Measurements from ENCODE around the gene IDI1. TPM values are rescaled to one million over a fixed set of nuclear protein-coding genes. Genes with fewer than 3 reads are reported as not detected.

IDI1 gene
- total RNA-seq = 60.9 TPM

- ATAC-seq (peak; percentile 97), DNase-seq (ENCODE audit: low spot score) (peak; percentile 98)
- intact Hi-C loops (cut with DNase I) = loop anchor here (10.0 kb wide), 1 partner anchor 534 kb away; no protein-coding TSS in a partner anchor
These were observed at the start of gene IDI1 for GRCh38 chr10:1048732-1049424. Gene IDI1, minus strand, starts transcription at chr10:1049119. Its CDS starts 116 bp downstream, at chr10:1049003.

- ATAC-seq (no peak), DNase-seq (ENCODE audit: low spot score) (peak; percentile 46)
These were observed 48.5 kb upstream of the IDI1 start for GRCh38 chr10:1097436-1097835.

GRCh38 chr10:1096287-1096889, 47.5 kb upstream of the IDI1 start:
- ATAC-seq (no peak), DNase-seq (ENCODE audit: low spot score) (peak; percentile 43)
- intact Hi-C loops (cut with DNase I) = no loop called here

More at GRCh38 chr10:1097436-1097835, 48.5 kb upstream of the IDI1 start:
- intact Hi-C loops (cut with DNase I) = no loop called here

GRCh38 chr10:1095498-1095897, 46.6 kb upstream of the IDI1 start:
- intact Hi-C loops (cut with DNase I) = no loop called here
- DNase-seq (ENCODE audit: low spot score) (peak; percentile 36), ATAC-seq (no peak)

- ATAC-seq (no peak), DNase-seq (ENCODE audit: low spot score) (peak; percentile 30)
- intact Hi-C loops (cut with DNase I) = no loop called here
These were observed 45.5 kb upstream of the IDI1 start for GRCh38 chr10:1094112-1095057.

- DNase-seq (ENCODE audit: low spot score) (no peak), ATAC-seq (no peak)
- intact Hi-C loops (cut with DNase I) = no loop called here
These were observed 44.8 kb upstream of the IDI1 start for GRCh38 chr10:1093696-1094095.

- no peak for DNase-seq (ENCODE audit: low spot score)
- intact Hi-C loops (cut with DNase I) = no loop called here
- no peak for ATAC-seq
These were observed 41.8 kb upstream of the IDI1 start for GRCh38 chr10:1090696-1091095.

GRCh38 chr10:1089017-1089689, 40.2 kb upstream of the IDI1 start:
- ATAC-seq (no peak), DNase-seq (ENCODE audit: low spot score) (no peak)
- intact Hi-C loops (cut with DNase I) = no loop called here

GRCh38 chr10:1086787-1087186, 37.9 kb upstream of the IDI1 start:
- ATAC-seq (no peak), DNase-seq (ENCODE audit: low spot score) (no peak)
- intact Hi-C loops (cut with DNase I) = no loop called here

- no peak for DNase-seq (ENCODE audit: low spot score)
These were observed 36.3 kb upstream of the IDI1 start for GRCh38 chr10:1085258-1085657.

GRCh38 chr10:1084011-1084950, 35.4 kb upstream of the IDI1 start:
- DNase-seq (ENCODE audit: low spot score) (no peak), ATAC-seq (no peak)
- intact Hi-C loops (cut with DNase I) = no loop called here

More at GRCh38 chr10:1085258-1085657, 36.3 kb upstream of the IDI1 start:
- intact Hi-C loops (cut with DNase I) = no loop called here
- no peak for ATAC-seq

- DNase-seq (ENCODE audit: low spot score) = no peak
These were observed 34.7 kb upstream of the IDI1 start for GRCh38 chr10:1083581-1083980.

GRCh38 chr10:1078668-1079067, 29.7 kb upstream of the IDI1 start:
- no peak for ATAC-seq
- intact Hi-C loops (cut with DNase I) = no loop called here
- DNase-seq (ENCODE audit: low spot score) = no peak

More at GRCh38 chr10:1083581-1083980, 34.7 kb upstream of the IDI1 start:
- intact Hi-C loops (cut with DNase I) = no loop called here
- no peak for ATAC-seq

- DNase-seq (ENCODE audit: low spot score) (no peak), ATAC-seq (no peak)
- intact Hi-C loops (cut with DNase I) = no loop called here
These were observed 25.9 kb upstream of the IDI1 start for GRCh38 chr10:1074748-1075308.

- ATAC-seq (no peak), DNase-seq (ENCODE audit: low spot score) (no peak)
- intact Hi-C loops (cut with DNase I) = no loop called here
These were observed 25.3 kb upstream of the IDI1 start for GRCh38 chr10:1074052-1074747.

GRCh38 chr10:1070919-1071318, 22.0 kb upstream of the IDI1 start:
- ATAC-seq = no peak
- intact Hi-C loops (cut with DNase I) = no loop called here

More at GRCh38 chr10:1070919-1071318, 22.0 kb upstream of the IDI1 start:
- DNase-seq (ENCODE audit: low spot score) = no peak
